H1 (cell line): Measurements from ENCODE around the gene DYSF. TPM values are rescaled to one million over a fixed set of nuclear protein-coding genes. Genes with fewer than 3 reads are reported as not detected.
A peak's percentile ranks its signal among the peaks of the same experiment; 100 is the strongest.

ENCODE experiments used
- BACH1 ChIP-seq: IDR thresholded peaks from 2 replicates; pipeline ENCODE4 v1.6.1; 2012; ENCODE audit warnings: low read length, improper control_type of control experiment
- BCL11A ChIP-seq, 2 experiments: IDR thresholded peaks; one replicate each; pipeline ENCODE4 v1.6.1; 2011; ENCODE audit warnings: low read depth in 2 of 2, low read length in 2 of 2, mild to moderate bottlenecking in 2 of 2
- CBX8 ChIP-seq: fragments of 300-800, 300-1000 bp; sonication (generic); IDR thresholded peaks from 2 replicates; pipeline ENCODE4 v1.7.1; 2016; ENCODE audit warnings: low read depth, low read length, borderline replicate concordance
- CHD1 ChIP-seq: IDR thresholded peaks from 2 replicates; pipeline ENCODE4 v1.6.1; 2012; ENCODE audit warnings: low read depth, low read length, improper control_type of control experiment
- FOSL1 ChIP-seq: IDR thresholded peaks from 2 replicates; pipeline ENCODE4 v1.6.1; 2011; ENCODE audit warnings: mild to moderate bottlenecking, low read depth, low read length, moderate library complexity; ENCODE audit not compliant: insufficient read depth
- HDAC6 ChIP-seq: IDR thresholded peaks from one replicate; pipeline ENCODE4 v1.7.1; 2012; ENCODE audit warnings: low read depth, mild to moderate bottlenecking, inconsistent platforms, low read length, moderate library complexity
- KDM4A ChIP-seq: IDR thresholded peaks from one replicate; pipeline ENCODE4 v1.7.1; 2012; ENCODE audit warnings: low read depth, mild to moderate bottlenecking, moderate library complexity, low read length, inconsistent platforms; ENCODE audit not compliant: severe bottlenecking
- RAD21 ChIP-seq, 2 experiments: IDR thresholded peaks in 1 of 2; conservative IDR thresholded peaks in 1 of 2; 2 replicates each; pipeline ENCODE4 v1.6.1; 2011; ENCODE audit warnings: low read depth in 2 of 2, low read length in 2 of 2, improper control_type of control experiment in 1 of 2, inconsistent platforms in 1 of 2, mild to moderate bottlenecking in 1 of 2, moderate library complexity in 1 of 2
- RBBP5 ChIP-seq: IDR thresholded peaks from 2 replicates; pipeline ENCODE4 v1.7.1; 2012; ENCODE audit warnings: low read depth, mild to moderate bottlenecking, inconsistent platforms, low read length, moderate library complexity, borderline replicate concordance
- SP2 ChIP-seq: IDR thresholded peaks from 2 replicates; pipeline ENCODE4 v1.6.1; 2012; ENCODE audit warnings: mild to moderate bottlenecking, low read length, inconsistent platforms
- SP4 ChIP-seq: IDR thresholded peaks from 2 replicates; pipeline ENCODE4 v1.6.1; 2012; ENCODE audit warnings: low read length, inconsistent platforms
- ZNF274 ChIP-seq: IDR thresholded peaks from 2 replicates; pipeline ENCODE4 v1.7.0; 2012; ENCODE audit warnings: low read length, borderline replicate concordance; ENCODE audit errors: extremely low read depth
- polyA plus RNA-seq, 7 experiments: library from polyadenylated mRNA; depleted of rRNA in 3 of 7; stranded (reverse) in 5 of 7; unstranded in 2 of 7; fragments of >200 nt in 5 of 7; fragments of 200-250 nt in 2 of 7; gene quantifications; 1 replicate in 5 of 7; 2 replicates in 1 of 7; 4 replicates in 1 of 7; pipeline versions ENCODE4 v1.2.1 to v1.2.3, GENCODE V29; 2011 to 2013; ENCODE audit warnings: missing spikeins in 2 of 7, mixed read lengths in 2 of 7
- total RNA-seq: library from RNA; stranded (reverse); fragmentation: NEBNext Ultra II Directional; extraction: Animal tissue kit (Norgen Biotek cat#: 25700); gene quantifications from 2 replicates; pipeline ENCODE4 v1.2.1, GENCODE V29; 2021
- TF ChIP-seq, protein P1 (sequence below): IDR thresholded peaks from 2 replicates; pipeline ENCODE4 v1.6.1; 2012; ENCODE audit warnings: low read length, inconsistent platforms

The DYSF gene
- total and polyA plus RNA-seq, 2 of the 8 experiments (the other 6 are each of a cell fraction or from before 2014, with no cell fraction given) = 5.8 to 7.1 TPM

DNA sequence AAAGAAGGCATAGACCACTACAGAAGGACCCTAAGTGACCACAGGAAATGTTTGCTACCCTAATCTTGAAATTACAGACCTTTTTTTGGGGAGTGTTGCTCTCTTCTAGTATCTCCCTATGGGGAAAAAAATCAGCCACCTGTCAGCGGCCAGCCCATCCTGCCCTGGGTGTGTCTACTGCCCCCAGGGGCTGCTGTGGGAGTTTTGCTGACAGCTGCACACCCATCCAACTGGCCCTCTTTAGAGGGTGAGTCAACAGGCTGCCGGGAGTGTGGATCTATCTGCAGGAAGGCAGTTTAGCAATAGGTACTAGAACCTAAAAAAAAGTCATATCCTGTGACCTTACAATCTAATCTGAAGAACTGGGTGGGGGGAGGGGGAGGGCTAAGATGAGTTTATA lies 796 bp upstream of the DYSF start (continued):
- TF ChIP-seq, protein P1, sequence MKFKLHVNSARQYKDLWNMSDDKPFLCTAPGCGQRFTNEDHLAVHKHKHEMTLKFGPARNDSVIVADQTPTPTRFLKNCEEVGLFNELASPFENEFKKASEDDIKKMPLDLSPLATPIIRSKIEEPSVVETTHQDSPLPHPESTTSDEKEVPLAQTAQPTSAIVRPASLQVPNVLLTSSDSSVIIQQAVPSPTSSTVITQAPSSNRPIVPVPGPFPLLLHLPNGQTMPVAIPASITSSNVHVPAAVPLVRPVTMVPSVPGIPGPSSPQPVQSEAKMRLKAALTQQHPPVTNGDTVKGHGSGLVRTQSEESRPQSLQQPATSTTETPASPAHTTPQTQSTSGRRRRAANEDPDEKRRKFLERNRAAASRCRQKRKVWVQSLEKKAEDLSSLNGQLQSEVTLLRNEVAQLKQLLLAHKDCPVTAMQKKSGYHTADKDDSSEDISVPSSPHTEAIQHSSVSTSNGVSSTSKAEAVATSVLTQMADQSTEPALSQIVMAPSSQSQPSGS = no peak
- TF ChIP-seq RAD21 (IDR thresholded peaks at IDR 0.05 in 1 of 2, conservative IDR thresholded peaks at IDR 0.05 in 1 of 2; ENCODE audit: low read depth in 2 of 2, low read length in 2 of 2) = peak; percentile 27 to 42; a peak in 2 of 4 replicates
- no peak for TF ChIP-seq FOSL1
- no peak for TF ChIP-seq BCL11A (IDR thresholded peaks at IDR 0.05; ENCODE audit: low read depth in 2 of 2, low read length in 2 of 2)
- TF ChIP-seq SP2 = no peak
- no peak for TF ChIP-seq SP4
- TF ChIP-seq CHD1 = no peak
- no peak for TF ChIP-seq RBBP5
- TF ChIP-seq HDAC6 = no peak
- TF ChIP-seq ZNF274 = no peak
- no peak for TF ChIP-seq CBX8
- no peak for TF ChIP-seq KDM4A
- no peak for TF ChIP-seq BACH1
